ENCODE data around the gene PPP4R3A. TPM values are rescaled to one million over a fixed set of nuclear protein-coding genes. Genes with fewer than 3 reads are reported as not detected.
"Not testable (repeated sequence)": the region's sequence is repeated elsewhere in the genome, so short reads cannot be mapped to it uniquely, and the experiment has no call there.

Gene PPP4R3A
- total and polyA plus RNA-seq, 3 donors from 2014 or later = 106 to 132 (median 113) TPM

- no peaks in the 10 kb centered on the region for H3K9me3 ChIP-seq
- H3K4me3 ChIP-seq = no peak overlapping the region
- no peak for DNase-seq
- H3K27ac ChIP-seq = no peak overlapping the region
- H3K36me3 ChIP-seq (ENCODE audit: low read depth, missing control alignments) = no peaks in the 10 kb centered on the region
- intact Hi-C loops (cut with DNase I; ENCODE audit: low total_unique reads) = no loop called here
- H3K27me3 ChIP-seq = no peaks in the 10 kb centered on the region
- TF ChIP-seq POLR2A (IDR thresholded peaks at IDR 0.05) (no peak), CTCF (IDR thresholded peaks at IDR 0.05) (no peak)
- no peaks in the 10 kb centered on the region for H3K4me1 ChIP-seq
- 86 to 90% methylated on average over 5 of the region's 5 CpGs for WGBS, 2 donors
Measured at GRCh38 chr14:91545946-91546716, 36.0 kb upstream of the PPP4R3A start.

GRCh38 chr14:91545204-91545603, 35.1 kb upstream of the PPP4R3A start:
- Histone ChIP-seq H3K27ac (no peak overlapping the region), H3K9me3 (no peaks in the 10 kb centered on the region), H3K4me1 (no peaks in the 10 kb centered on the region), H3K4me3 (no peak overlapping the region), H3K36me3 (ENCODE audit: low read depth, missing control alignments) (no peaks in the 10 kb centered on the region), H3K27me3 (no peaks in the 10 kb centered on the region)
- intact Hi-C loops (cut with DNase I; ENCODE audit: low total_unique reads) = no loop called here
- TF ChIP-seq CTCF (IDR thresholded peaks at IDR 0.05) = no peak
- TF ChIP-seq POLR2A (IDR thresholded peaks at IDR 0.05) = no peak
- no peak for DNase-seq

GRCh38 chr14:91536327-91536726, 26.2 kb upstream of the PPP4R3A start:
- no peaks in the 10 kb centered on the region for H3K27me3 ChIP-seq
- intact Hi-C loops (cut with DNase I; ENCODE audit: low total_unique reads) = no loop called here
- no peak overlapping the region for H3K4me3 ChIP-seq
- H3K4me1 ChIP-seq = no peaks in the 10 kb centered on the region
- no peak overlapping the region for H3K27ac ChIP-seq
- TF ChIP-seq POLR2A (IDR thresholded peaks at IDR 0.05) = no peak
- no peak for TF ChIP-seq CTCF (IDR thresholded peaks at IDR 0.05)
- WGBS, 2 donors = 95 to 96% methylated on average over 3 of the region's 3 CpGs
- DNase-seq = no peak
- H3K9me3 ChIP-seq = no peaks in the 10 kb centered on the region
- no peaks in the 10 kb centered on the region for H3K36me3 ChIP-seq (ENCODE audit: low read depth, missing control alignments)

GRCh38 chr14:91534059-91534458, 23.9 kb upstream of the PPP4R3A start:
- intact Hi-C loops (cut with DNase I; ENCODE audit: low total_unique reads); H3K27ac ChIP-seq; H3K27me3 ChIP-seq; H3K4me1 ChIP-seq; DNase-seq; H3K4me3 ChIP-seq; H3K36me3 ChIP-seq (ENCODE audit: low read depth, missing control alignments); H3K9me3 ChIP-seq: not testable (repeated sequence)
- 83 to 86% methylated on average over 5 of the region's 5 CpGs for WGBS, 2 donors

GRCh38 chr14:91533623-91534022, 23.5 kb upstream of the PPP4R3A start:
- H3K27me3 ChIP-seq = no peaks in the 10 kb centered on the region
- intact Hi-C loops (cut with DNase I; ENCODE audit: low total_unique reads) = no loop called here
- H3K36me3 ChIP-seq (ENCODE audit: low read depth, missing control alignments) = no peaks in the 10 kb centered on the region
- 65 to 71% methylated on average over 3 of the region's 3 CpGs for WGBS, 2 donors
- H3K9me3 ChIP-seq = no peaks in the 10 kb centered on the region
- TF ChIP-seq CTCF (IDR thresholded peaks at IDR 0.05) (no peak), POLR2A (IDR thresholded peaks at IDR 0.05) (no peak)
- no peaks in the 10 kb centered on the region for H3K4me1 ChIP-seq
- no peak for DNase-seq
- H3K4me3 ChIP-seq = no peak overlapping the region
- H3K27ac ChIP-seq = no peak overlapping the region

Data from testis (tissue), 3 donors.